NCI-H446 treated with DMSO at 0.1 percent for 48 hours (cell line): ENCODE results near the gene ERP44.
"Not testable (repeated sequence)": the region's sequence is repeated elsewhere in the genome, so short reads cannot be mapped to it uniquely, and the experiment has no call there.

Experiments
- DNase-seq: peaks from one replicate; lab custom pipeline; 2025; lab: John Stamatoyannopoulos, UW

Gene ERP44

DNA sequence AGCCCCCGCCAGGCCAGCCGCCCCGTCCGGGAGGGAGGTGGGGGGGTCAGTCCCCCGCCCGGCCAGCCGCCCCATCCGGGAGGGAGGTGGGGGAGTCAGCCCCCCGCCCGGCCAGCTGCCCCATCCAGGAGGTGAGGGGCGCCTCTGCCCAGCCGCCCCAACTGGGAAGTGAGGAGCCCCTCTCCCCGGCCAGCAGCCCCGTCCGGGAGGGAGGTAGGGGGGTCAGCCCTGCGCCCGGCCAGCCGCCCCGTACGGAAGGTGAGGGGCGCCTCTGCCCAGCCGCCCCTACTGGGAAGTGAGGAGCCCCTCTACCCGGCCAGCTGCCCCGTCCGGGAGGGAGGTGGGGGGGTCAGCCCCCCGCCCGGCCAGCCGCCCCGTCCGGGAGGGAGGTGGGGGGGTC, 30.8 kb downstream of the ERP44 start:
- DNase-seq: not testable (repeated sequence)

DNA sequence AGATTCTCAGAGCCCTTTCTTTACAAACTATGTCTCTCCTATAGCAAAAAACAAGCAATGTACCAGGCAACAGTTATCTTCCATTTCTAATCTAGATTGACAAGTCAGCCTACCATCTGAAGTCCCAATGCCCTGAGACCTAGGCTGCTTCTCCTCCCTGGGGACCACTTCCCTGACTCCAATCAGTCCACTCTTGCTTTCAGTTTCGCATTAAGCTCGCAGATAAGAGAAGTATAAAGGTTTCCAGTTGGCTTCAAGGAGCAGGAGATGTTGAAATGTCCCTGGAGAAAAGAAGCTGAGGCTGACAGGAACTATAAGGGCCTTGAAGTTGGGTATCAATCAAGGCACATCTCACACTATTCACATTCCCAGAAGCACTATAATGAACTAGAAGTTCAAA, 32.3 kb downstream of the ERP44 start:
- no peak for DNase-seq

DNA sequence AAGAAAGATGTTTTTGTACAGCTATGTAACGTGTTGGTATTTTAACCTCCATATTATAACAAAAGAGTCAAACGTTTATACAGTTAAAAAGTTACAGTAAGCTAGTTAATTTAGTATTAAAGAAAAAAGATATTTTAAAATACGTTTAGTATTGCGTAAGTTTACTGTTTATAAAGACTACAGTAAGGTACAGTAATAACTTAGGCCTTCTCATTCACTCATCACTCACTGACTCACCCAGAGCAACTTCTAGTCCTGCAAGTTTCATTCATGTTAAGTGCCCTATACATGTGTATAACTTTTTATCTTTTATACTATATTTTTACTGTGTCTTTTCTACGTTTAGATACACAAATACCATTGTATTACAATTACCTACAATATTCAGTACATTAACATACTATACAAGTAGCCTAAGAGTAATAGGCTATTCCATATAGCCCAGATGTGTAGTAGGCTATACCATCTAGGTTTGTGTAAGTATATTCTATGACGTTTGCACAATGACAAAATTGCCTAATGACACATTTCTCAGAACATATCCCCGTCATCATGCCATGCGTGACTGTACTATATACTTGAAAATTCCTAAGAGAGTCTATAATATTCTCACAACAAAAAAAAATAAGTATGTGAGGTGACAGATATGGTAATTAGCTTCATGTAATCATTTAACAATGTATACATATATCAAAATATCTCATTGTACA, 33.8 kb downstream of the ERP44 start:
- no peak for DNase-seq

DNA sequence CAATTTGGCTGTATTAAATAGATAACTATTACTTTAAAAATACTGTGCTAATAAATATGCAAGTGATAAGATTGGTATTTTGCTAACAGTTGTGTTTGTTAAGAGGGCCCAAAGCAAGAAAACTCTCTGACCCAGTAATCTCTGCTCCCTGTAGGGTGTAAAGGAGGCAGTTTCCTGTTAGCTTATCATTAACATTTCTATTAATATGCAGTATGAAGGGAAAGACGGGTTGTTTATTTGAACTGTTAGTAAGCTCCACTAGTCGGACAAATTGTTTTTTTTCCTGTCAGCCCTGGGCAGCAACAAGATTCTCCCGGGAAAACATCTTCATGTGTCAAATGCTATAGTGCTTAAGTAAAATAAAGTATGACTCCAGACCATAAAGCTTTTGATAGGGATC, 35.6 kb downstream of the ERP44 start:
- no peak for DNase-seq

DNA sequence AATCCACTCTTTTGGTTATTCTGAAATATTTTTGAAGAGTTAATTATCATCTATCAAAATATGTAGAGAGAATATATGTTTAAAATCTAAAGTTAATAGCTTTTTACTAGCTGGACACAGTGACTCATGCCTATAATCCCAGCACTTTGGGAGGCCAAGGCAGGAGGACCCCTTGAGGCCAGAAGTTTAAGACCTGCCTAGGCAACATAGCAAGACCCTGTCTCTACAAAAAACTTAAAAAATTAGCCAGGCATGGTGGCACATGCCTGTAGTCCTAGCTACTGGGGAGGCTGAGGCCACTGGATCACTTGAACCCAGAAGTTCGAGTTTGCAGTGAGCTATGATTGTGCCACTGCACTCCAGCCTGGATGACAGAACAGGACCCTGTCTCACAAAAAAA, 36.1 kb downstream of the ERP44 start:
- not testable (repeated sequence) for DNase-seq

DNA sequence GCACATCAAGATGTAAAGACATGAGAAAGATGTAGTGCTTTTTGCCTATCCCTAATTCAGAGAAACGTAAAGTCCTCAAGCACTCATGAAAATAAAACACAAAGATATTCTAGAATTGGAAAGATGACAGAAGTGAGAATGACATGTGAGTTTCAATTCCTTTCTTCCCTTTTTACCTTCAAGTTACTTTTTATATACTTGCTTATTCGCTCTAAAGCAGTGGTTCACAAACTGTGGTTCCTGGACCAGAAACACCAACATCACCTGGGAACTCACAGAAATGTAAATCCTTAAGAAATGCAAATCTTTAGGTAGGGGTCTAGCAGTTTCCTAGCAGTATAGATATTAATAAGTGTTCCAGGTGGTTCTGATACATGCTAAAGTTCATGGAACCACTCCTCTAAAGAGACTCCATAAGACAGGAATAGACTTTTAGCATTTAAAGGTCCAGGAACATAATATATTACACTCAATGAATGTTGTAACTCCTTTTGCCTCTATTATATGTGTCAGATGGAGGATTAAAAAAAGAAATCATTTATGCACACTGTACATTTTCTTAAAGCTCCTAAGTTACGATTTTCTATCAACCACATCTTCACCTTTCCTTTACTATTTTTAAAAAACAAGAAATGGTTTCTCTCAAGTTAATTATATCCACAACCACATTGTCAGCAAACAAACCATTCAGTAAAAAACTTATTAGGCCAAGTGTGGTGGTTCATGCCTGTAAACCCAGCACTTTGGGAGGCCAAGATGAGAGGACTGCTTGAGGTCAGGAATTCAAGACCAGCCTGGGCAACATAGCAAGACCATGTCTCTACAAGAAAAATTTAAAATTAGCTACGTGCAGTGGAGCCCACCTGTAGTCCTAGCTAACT, 39.9 kb downstream of the ERP44 start:
- no peak for DNase-seq

DNA sequence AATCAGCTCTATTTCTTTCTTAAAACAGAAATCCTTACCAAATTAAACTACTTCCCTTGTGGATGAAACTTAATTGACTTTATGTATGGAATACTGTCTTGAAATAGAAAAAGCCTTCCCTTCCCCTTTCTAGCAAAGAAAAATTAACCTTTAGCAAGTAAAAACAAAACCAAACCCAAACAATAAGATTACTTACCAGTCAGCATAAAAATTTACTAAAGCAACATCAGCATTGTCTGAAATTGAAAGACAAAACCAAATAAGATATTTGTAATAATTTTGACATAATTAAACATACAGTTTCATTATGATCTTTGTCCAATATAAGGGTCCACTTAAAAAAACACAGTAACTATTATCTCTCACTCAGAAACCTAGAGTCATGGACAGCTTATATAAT, 41.2 kb downstream of the ERP44 start:
- DNase-seq: no peak

DNA sequence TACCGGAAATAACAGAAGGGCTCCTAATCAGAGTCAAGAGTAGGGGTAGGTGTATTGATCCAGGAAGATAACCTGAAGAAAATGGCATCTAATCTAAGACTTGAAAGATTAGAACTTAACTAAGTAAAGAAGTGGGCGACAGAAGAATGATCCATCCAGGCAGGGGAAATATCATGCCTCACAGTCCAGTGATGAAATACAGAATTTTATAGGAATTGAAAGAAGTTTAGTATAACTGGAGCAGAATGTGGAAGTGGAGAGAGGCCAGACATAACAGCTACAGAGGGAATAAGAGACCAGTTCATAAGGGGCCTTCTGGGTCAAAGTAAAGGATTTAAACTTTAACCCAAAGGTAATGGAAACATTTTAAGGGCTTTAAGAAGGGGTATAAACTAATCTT, 42.2 kb downstream of the ERP44 start:
- DNase-seq: no peak

DNA sequence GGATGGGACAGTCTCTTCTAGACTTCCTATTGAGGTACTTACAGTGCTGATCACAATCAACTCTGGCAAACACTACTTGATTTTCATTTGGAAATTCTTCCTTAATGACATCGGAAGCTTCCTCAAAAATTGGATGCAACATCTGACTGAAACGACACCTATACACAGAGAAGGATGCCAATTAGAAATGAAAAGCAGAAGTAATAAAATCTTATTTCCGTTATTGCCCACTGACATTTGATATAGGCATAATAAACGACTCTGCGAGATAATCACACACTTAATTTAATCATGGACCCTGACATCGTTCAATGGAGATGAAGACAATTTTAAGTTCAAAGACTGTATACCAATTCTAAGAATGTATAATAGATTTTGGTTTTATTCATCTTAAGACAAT, 46.4 kb downstream of the ERP44 start:
- no peak for DNase-seq

DNA sequence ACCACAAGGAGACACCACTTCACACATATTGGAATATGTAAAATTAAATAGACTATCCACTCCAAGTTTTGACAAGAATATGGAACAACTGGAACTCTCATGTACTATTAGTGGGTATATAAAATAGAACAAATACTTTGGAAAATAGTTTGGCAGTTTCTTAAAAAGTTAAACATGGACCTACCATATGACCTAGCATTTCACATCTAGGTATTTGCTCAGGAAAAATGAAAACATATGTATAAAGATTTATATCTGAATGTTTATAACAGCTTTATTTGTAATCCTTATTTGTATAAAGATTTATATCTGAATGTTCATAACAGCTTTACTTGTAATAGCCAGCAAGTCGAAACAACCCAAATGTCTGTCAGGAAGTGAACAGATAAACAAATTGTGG, 49.2 kb downstream of the ERP44 start:
- DNase-seq: no peak

DNA sequence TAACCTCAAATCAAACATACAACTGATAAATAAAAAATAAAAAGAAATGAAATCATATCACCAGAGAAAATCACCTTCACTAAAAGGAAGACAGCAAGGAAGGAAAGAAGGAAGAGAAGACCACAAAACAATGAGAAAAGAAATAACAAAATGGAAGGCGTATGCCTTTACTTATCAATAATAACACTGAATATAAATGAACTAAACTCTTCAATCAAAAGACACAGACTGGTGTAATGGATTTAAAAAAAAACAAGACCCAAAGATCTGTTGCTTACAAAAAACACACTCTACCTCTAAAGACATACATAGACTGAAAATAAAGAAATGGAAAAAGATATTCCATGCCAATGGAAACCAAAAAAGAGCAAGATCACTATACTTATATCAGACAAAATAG, 60.3 kb downstream of the ERP44 start:
- no peak for DNase-seq

DNA sequence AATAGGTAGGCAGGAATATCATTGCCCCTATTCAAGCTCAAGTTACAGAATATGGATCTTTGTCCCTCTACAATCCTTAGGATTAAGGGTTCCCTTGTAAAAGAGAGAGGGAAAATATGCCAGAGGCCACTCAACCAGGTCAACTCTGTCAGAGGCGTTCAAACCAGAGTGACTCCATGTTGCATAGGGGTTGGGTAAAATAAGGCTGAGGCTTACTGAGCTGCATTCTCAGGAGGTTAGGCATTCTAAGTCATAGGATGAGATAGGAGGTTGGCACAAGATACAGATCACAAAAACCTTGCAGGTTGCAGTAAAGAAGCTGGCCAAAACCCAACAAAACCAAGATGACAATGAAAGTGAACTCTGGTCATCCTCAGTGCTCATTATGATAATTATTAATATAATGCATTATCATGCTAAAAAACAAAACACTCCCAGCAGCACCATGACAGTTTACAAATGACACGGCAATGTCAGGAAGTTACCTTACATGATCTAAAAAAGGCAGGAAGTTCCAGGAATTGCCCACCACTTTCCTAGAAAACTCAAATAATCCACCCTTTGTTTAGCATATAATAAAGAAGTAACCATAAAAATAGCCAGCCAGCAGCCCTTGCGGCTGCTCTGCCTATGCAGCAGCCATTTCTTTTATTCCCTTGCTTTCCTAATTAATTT, 64.8 kb downstream of the ERP44 start:
- no peak for DNase-seq

DNA sequence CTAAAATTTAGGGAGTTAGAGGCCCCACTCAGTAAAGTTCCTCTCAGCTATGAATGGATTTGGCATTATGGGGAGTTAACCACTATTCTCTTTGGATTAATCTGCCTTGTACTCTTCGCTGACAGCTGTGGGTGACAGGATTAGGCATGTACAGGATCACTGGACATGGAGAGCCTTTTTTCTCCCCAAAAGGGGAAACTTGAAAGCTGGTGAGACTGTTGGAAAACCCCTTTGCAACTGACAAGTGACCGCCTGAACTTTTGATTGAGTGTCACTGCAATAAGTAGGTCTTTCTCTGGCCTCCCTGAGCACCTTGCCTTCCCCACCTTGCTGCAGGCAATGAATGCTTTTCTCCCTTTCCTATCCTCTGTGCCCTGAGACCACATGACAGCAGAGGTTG, 68.3 kb downstream of the ERP44 start:
- no peak for DNase-seq

DNA sequence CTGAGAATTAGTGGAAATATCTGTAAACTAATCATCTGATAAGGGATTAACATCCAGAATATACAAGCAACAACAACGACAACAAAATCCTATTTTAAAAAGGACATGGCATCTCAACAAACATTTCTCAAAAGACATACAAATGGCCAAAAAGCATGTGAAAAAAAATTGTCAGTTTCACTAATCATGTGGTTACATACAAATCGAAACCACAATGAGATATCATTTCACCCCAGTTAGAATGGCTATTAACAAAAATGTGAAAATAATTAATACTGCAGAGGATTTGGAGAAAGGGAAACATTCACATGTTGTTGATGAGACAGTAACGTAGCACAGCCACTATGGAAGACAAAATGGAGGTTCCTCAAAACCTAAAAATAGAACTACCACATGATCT, 69.5 kb downstream of the ERP44 start:
- DNase-seq: no peak

DNA sequence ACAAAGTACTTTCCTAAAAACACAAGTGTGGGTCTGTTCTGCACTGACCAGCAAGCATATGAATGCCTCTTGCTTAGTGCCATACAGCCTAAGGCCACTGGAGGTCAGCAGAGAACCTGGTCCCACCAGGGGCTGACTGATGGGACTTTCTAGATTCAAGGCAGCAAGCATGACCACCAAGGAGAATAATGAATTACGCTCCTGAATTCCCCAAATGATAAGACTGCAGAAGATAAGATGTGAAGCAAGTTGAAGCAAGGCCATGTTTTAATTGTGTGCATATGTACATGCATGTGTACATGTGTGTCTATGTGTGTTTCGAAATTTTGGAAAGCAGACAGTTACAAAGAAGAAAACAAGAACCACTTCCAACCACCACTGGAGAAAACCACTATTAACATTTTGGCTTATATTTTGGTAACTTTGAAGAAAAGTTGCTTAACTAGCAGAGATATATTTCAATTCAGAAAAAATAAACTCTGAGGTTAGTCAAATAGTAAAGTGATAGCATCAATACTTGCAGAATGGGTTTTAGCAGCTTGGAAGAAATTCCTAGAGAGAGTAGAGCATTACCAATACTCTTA, 70.5 kb downstream of the ERP44 start:
- DNase-seq: no peak

DNA sequence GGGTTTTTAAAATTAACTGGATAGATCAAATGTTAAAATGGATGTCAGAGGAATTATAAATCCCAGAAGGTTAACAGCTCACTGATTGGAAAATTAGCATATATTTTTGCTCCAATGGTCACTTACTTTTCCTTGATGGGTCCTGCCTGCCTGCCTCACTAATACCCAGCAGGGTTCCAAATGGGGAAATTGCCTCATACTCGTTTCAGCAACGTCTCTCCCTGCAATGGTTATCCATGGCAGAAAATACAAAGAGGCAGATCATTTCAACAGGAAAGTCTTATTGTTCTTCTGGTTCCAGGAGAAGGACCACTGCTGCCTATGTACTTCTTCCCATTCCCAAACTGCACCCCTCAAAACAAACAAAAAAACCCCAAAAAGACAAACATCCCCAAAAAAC, 71.3 kb downstream of the ERP44 start:
- no peak for DNase-seq

DNA sequence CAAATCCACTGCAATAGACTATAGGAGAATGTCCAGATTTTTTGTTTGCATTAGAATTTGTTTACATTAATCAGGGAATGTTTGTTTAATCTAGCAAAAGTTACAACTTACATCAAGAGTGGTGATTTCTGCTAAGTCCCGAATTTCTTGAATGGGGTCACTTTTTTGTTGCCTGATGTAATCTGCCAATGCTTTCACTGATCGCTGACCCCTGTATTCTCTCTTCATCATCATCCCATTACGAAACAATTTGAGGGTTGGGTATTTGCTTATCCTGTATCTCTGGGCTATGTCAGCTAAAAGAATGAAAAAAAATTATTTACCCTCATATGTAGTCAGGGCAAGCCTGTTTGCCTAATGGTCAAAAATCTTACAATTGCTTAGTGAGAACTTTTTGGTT, 76.9 kb downstream of the ERP44 start:
- no peak for DNase-seq

DNA sequence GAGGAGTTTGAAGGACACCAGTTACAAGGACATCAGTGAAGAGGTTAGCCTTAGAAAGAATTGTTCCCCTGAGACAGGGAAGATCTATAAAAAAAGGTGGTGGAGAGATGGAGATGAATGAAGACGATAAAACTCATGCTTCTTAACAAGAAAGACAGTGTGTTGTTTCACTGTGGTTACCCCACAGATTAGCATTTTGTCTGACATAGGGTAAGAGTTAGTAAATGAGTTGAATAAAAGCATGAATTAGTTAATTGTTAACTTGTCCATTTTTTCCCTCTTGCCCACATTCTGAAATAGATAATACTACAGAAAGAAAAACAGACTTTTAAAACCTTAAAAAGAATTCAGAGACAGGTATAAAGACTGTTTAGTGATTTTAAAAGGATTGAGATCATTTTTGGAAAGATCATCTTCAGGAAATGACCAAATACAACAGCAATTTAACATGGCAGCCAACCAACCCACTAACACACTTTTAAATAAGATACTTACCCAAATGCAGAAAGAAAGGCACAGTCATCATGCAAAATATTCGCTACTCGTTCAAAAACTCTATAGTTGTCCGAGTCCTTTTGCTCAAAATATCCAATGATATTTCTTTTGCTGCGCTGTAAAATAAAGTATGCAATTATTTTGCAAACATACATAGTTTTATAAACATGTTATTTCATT, 78.5 kb downstream of the ERP44 start:
- no peak for DNase-seq

DNA sequence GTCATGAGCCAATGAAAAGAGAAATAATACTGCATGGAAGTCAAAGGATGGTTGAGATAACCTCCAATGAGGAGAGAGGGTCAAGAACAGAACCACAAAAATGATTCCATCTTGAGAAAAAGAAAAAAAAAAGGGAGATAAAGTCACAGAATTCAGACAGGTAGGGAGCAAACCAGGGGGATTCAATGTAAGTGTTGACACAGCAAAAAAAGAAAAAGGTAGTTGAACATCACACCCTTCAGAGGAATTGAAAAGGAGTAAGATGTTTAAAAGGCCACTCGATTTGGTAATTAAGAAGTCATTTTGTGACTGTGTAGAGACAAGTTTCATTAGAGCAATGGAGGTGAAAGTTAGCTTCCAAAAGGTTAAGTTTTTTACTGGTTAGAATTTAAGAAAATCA, 79.3 kb downstream of the ERP44 start:
- DNase-seq: no peak

DNA sequence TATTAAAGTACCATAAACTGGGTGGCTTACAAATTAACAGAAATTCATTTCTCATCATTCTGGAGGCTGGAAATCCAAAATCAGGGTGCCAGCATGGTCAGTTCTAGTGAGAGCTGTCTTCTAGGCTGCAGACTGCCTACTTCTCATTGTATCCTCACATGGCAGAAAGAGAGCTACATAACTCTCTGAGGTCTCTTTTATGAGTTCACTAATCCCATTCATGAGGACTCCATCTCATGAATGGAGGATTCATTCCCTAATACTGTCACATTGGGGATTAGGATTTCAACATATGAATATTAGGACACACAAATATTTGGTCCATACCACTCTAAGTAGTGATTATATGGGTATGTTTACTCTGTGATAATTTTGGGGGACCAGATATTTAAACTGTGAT, 84.0 kb downstream of the ERP44 start:
- no peak for DNase-seq

DNA sequence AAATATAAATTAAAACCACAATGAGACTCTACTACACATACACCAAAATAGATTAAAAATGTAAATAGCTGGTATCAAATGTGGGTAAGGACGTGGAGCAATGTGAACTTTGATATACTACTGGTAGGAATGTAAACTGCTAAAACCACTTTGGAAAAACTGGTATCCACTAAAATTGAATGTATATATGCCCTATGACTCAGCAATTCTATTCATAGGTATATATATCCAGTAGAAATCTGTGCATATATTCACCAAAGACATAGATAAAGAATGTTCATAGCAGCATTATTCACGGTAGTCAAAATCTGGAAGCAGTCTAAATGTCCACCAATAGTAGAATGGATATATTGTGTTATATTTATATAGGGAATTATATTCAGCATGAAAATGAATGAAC, 85.2 kb downstream of the ERP44 start:
- no peak for DNase-seq

DNA sequence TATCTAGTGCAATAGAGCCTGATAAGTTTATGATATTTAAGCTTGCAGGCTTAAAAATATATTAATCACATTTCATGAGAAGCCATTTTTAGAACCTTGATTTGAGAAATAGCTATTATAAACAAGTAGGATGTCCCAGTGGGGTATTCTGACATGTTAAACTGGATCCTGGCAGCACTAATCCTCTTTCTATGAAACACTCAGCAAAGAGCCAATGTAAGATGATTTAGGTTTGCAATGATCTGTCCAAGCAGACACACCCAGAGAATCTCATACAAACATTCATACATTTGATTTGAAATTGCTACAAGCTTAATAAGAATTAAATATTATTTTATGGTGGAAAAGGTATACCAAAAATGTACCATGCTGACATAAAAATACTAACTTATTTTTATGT, 86.5 kb downstream of the ERP44 start:
- DNase-seq: no peak
